GM18861 (cell line): ENCODE data around the gene FBXW5.

ENCODE experiments used
- ATAC-seq: cut with Tn5 transposase; IDR thresholded peaks from one replicate; pipeline ENCODE4 v1.9.1; 2021; ENCODE audit not compliant: unreplicated experiment

Gene FBXW5

DNA sequence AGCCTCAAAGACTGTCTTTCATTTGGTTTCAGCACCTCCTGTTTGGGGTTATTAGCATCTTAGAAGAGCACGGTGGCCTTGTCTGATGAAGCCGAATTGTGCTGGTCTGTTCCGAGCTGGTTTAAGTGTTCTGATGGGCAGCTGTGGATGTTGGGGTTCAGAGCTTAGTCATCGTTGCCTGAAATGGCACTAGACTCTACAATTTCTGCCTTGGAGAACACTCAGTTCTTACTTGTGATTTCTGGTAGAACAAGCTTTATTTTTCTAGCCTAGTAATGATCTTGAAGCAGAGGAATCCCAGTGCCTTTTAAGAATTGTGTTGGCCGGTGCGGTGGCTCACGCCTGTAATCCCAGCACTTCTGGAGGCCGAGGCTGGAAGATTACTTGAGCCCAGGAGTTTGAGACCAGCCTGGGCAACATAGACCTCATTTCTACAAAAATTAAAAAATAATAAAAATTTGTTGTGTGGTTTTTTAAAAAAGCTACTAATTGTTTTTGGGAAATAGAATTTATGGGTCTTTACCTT is 7.8 kb downstream of the FBXW5 start:
- no peak for ATAC-seq

GRCh38 chr9:136935651-136936050 is 8.9 kb downstream of the FBXW5 start:
- no peak for ATAC-seq

GRCh38 chr9:136934277-136934676 is 10.3 kb downstream of the FBXW5 start:
- no peak for ATAC-seq

GRCh38 chr9:136931611-136932130 is 12.9 kb downstream of the FBXW5 start:
- ATAC-seq, result no peak

GRCh38 chr9:136930014-136930413 is 14.5 kb downstream of the FBXW5 start:
- no peak for ATAC-seq

- no peak for ATAC-seq
Observed at GRCh38 chr9:136928591-136928990, 15.9 kb downstream of the FBXW5 start.

DNA sequence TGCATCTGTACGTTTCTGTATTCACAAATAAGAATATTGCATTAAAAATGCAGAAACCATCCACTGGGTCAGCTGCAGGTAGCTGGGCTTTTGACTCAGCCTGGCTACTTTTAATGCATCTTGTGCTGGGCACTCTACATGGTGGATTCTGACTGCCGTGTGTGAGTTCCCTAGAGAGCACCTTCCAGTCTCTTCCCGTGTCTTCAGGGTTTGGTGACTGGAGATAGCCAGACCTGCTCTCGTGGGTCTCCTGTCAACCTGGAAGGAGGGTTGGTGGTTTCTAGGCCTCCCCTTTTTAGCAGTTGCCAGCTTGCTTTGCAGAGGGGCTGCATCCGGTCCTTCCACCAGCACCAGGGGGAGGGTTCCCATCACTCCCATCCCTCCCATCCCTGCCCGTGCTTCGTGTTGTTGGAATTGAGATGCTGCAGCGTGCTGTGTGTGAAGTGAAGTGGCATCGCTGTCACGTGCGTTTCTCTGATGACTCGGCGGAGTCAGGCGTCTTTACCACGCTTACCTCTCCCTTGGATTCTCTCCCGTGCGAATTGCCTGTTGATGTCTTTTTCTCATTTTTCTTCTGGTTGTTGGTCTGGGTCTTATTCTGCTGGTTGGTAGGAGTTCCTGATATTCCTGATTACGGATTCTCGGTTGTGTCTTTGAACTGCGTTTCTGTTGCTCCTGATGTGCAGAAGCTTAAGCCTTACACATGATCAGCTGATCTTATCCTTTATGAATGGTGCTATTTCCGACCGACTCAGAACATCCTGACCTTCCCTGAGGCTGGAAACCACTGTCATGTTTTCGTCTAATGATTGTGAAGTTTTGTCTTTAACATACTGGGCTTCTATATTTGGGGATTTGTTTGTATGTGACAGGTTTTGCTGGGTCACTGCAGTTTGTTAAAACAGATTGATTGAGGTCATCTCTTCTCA is 16.9 kb downstream of the FBXW5 start:
- no peak for ATAC-seq

- ATAC-seq, result no peak
Observed at GRCh38 chr9:136926749-136927148, 17.8 kb downstream of the FBXW5 start.

- no peak for ATAC-seq
Observed at GRCh38 chr9:136926154-136926704, 18.3 kb downstream of the FBXW5 start.

DNA sequence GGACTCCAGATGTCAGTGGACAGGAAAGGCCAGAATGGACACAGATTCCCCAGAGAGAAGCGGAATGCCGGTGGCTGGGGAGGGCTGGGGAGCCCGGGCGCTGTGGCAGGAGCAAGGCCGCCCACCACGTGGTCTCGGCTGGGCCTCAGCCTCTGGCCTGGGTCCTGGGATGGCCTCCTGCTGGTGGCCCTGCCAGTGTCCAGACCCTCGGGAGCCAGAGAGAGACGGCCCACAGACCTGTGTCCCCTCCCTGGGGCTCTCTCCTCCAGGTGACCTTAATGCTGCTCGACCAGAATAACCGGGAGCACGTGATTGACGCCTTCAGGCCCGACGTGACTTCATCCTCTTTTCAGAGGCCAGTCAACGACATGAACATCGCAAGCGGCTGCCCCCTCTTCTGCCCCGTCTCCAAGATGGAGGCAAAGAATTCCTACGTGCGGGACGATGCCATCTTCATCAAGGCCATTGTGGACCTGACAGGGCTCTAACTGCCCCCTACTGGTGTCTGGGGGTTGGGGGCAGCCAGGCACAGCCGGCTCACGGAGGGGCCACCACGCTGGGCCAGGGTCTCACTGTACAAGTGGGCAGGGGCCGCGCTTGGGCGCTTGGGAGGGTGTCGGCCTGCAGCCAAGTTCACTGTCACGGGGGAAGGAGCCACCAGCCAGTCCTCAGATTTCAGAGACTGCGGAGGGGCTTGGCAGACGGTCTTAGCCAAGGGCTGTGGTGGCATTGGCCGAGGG is 19.0 kb downstream of the FBXW5 start:
- ATAC-seq, result no peak

DNA sequence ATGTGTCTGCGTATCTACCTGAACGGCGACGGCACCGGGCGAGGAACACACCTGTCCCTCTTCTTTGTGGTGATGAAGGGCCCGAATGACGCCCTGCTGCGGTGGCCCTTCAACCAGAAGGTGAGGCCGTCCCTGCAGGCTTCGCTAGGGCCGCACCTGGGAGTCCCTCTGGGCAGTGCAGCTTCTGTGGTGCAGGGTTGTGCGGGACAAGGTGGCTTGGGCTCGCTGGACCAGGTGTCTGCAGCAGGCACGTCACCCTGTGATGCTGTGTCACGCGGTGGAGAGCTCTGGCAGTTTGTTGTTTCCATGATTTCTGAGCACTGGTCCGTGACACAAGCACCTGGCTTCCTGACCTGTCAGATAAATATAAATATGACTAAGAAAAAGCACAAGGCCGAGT is 20.7 kb downstream of the FBXW5 start:
- no peak for ATAC-seq

DNA sequence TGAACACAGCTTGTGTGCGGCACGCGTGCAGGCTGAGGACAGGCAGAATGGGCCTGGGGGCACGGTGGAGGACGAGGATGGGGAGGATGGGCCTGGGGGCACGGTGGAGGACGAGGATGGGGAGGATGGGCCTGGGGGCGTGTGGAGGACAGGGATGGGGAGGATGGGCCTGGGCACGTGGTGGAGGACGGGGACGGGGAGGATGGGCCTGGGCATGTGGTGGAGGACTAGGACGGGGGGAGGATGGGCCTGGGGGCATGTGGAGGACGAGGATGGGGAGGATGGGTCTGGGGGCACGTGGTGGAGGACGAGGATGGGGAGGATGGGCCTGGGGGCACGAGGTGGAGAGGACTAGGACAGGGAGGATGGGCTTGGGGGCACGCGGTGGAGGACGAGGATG is 22.0 kb downstream of the FBXW5 start:
- no peak for ATAC-seq

DNA sequence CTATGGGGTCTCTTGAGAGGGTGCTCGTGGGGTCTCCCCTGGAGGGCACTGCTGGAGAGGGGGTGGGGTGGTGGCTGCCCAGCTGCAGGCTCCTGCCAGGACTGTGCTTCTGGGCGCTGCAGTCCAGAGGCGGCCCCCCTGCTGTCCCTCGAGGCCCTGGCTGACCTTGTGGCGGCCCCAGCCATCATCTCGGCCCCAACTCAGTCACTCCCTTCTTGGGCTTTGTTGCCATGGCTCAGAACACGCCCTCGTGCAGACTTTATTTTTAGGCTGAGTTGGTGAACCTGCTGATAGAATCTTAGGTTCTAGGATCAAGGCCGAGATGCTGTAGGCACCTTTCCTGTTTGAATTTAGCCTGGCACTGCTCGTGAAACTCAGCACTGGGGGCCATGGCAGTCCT is 22.8 kb downstream of the FBXW5 start:
- no peak for ATAC-seq

DNA sequence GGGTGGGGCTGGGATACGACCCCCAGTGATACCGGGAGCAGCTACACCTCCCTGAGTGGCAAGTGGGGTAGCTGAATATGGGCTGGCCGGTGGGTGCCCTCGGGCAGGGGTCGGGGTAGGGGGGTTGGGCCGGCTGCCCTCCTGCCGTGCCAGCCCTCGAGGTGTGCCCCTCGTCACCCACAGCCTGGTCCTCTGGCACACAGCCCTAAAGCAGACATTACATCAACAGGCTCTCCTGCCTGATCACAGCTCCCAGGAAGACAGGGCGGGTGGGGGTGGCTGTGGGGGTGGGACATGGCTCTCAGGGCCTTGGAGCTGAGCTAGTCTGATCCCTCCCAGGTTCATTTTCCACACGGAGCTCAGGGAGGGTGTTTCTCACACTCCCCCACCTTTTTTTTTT is 23.2 kb downstream of the FBXW5 start:
- no peak for ATAC-seq

GRCh38 chr9:136920734-136921231 is 23.8 kb downstream of the FBXW5 start:
- ATAC-seq, result no peak

DNA sequence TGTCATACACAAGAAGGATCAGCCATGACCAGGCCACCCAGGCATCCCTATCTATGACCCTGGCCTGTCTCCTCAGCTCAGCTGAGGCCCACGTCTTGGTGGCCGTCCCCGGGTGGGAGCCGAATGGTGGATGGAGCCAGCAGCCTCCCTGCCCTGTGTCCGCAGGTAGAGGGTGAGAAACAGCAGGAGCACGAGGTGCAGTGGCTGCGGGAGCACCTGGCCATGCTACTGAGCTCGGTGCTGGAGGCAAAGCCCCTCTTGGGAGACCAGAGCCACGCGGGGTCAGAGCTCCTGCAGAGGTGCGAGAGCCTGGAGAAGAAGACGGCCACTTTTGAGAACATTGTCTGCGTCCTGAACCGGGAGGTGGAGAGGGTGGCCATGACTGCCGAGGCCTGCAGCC is 24.5 kb downstream of the FBXW5 start:
- ATAC-seq, result no peak

GRCh38 chr9:136917902-136918301 is 26.6 kb downstream of the FBXW5 start:
- no peak for ATAC-seq

- ATAC-seq, result no peak
Observed at GRCh38 chr9:136916330-136917184, 28.0 kb downstream of the FBXW5 start.

GRCh38 chr9:136915632-136916329 is 28.8 kb downstream of the FBXW5 start:
- ATAC-seq, result no peak
